ENCODE measurements around the gene SMARCB1.

SMARCB1 gene

GRCh38 chr22:23763579-23763945, 23.2 kb upstream of the SMARCB1 start:
- DNase-seq = no peak

- DNase-seq = no peak
These were observed 22.8 kb upstream of the SMARCB1 start for GRCh38 chr22:23763954-23764353.

- no peak for DNase-seq
These were observed 21.6 kb upstream of the SMARCB1 start for GRCh38 chr22:23764899-23765881.

- DNase-seq = no peak
These were observed 19.5 kb upstream of the SMARCB1 start for GRCh38 chr22:23767303-23767672.

- peak; percentile 42 for DNase-seq
These were observed 18.9 kb upstream of the SMARCB1 start, which contains the start of gene CHCHD10 for GRCh38 chr22:23767673-23768548. Gene CHCHD10 (minus strand): TSS chr22:23767972. CDS start chr22:23767874, 98 bp downstream.

- DNase-seq = peak; percentile 39
These were observed 17.3 kb upstream of the SMARCB1 start for GRCh38 chr22:23769321-23769965.

- DNase-seq = no peak
These were observed 14.5 kb upstream of the SMARCB1 start for GRCh38 chr22:23772315-23772648.

- peak; percentile 34 for DNase-seq
These were observed 13.9 kb upstream of the SMARCB1 start, which contains the start of gene MMP11 for GRCh38 chr22:23772649-23773473. Gene MMP11 (plus strand): TSS chr22:23772849. CDS start chr22:23772871, 22 bp downstream.

GRCh38 chr22:23773483-23774113, 13.2 kb upstream of the SMARCB1 start:
- no peak for DNase-seq

GRCh38 chr22:23774114-23774921, 12.4 kb upstream of the SMARCB1 start:
- DNase-seq = no peak

- DNase-seq = no peak
These were observed 11.8 kb upstream of the SMARCB1 start for GRCh38 chr22:23774922-23775436.

GRCh38 chr22:23775779-23776375, 10.9 kb upstream of the SMARCB1 start:
- no peak for DNase-seq

GRCh38 chr22:23777776-23778576, 8.8 kb upstream of the SMARCB1 start:
- DNase-seq = no peak

- no peak for DNase-seq
These were observed 8.2 kb upstream of the SMARCB1 start for GRCh38 chr22:23778577-23778900.

- no peak for DNase-seq
These were observed 7.7 kb upstream of the SMARCB1 start for GRCh38 chr22:23779083-23779482.

- DNase-seq = no peak
These were observed 7.0 kb upstream of the SMARCB1 start for GRCh38 chr22:23779731-23780130.

- no peak for DNase-seq
These were observed 6.5 kb upstream of the SMARCB1 start for GRCh38 chr22:23780146-23780748.

- no peak for DNase-seq
These were observed 5.7 kb upstream of the SMARCB1 start for GRCh38 chr22:23781065-23781464.

All from NCI-H774 (cell line).